Skeletal muscle satellite cell (primary cell): ENCODE results near the gene YWHAQ.
"Not testable (repeated sequence)": the region's sequence is repeated elsewhere in the genome, so short reads cannot be mapped to it uniquely, and the experiment has no call there.

Experiments used
- H3K27me3 ChIP-seq: 2 replicates; pipeline ENCODE4 v1.7.0; 2013; ENCODE audit warnings: low read length; ENCODE audit not compliant: control insufficient read depth, insufficient read depth
- H3K36me3 ChIP-seq: 2 replicates; pipeline ENCODE4 v1.7.0; 2013; ENCODE audit warnings: mild to moderate bottlenecking, control low read depth, low read length; ENCODE audit not compliant: insufficient read depth
- H3K4me1 ChIP-seq: 2 replicates; pipeline ENCODE4 v1.7.0; 2013; ENCODE audit warnings: low read length; ENCODE audit not compliant: control insufficient read depth, insufficient read depth
- H3K4me2 ChIP-seq: 2 replicates; pipeline ENCODE4 v1.7.0; 2013; ENCODE audit warnings: mild to moderate bottlenecking, low read length
- H3K4me3 ChIP-seq: 2 replicates; pipeline ENCODE4 v1.7.0; 2013; ENCODE audit warnings: low read length
- H3K9ac ChIP-seq: 2 replicates; pipeline ENCODE4 v1.7.0; 2013; ENCODE audit warnings: mild to moderate bottlenecking, low read depth, low read length, moderate library complexity
- H3K9me3 ChIP-seq: replicated peaks from 2 replicates; pipeline ENCODE4 v1.7.0; 2013; ENCODE audit warnings: mild to moderate bottlenecking, control low read depth, low read length

The YWHAQ gene

DNA sequence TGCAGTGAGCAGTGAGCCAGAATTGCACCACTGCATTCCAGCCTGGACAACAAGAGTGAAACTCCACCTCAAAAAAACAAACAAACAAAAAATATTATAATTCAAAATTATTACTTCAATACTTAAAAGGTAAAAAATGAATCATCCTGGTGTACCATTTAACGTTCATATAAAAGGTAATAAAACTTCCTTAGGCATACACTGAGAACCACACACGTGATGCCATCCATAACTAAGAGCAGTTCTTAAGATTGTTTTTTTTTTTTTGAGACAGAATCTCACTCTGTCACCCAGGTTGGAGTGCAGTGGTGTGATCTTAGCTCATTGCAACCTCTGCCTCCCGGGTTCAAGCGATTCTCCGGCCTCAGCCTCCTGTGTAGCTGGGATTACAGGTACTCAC is 29.4 kb downstream of the YWHAQ start:
- no peak overlapping the region for H3K4me3 ChIP-seq
- no peak overlapping the region for H3K9ac ChIP-seq
- H3K4me1 ChIP-seq = peaks cover 5% of the 10 kb centered on the region
- peaks cover 10% of the 10 kb centered on the region for H3K9me3 ChIP-seq
- no peak overlapping the region for H3K4me2 ChIP-seq
- peaks cover 40% of the 10 kb centered on the region for H3K36me3 ChIP-seq
- no peaks in the 10 kb centered on the region for H3K27me3 ChIP-seq

DNA sequence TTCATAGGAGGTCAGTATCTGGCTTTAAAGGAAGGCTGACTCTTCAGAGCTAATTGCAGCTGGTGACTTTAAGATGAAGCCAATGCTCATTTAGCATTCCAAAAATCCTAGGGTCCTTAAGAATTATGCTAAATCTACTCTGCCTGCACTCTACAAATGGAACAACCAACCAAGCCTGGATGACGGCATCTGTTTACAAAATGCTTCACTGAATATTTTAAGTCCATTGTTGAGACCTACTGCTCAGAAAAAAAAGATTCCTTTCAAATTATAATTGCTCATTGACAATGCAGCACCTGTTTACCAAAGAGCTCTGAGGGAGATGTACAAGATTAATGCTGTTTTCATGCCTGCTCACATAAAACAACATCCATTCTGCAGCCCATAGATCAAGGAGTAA is 31.4 kb downstream of the YWHAQ start:
- H3K4me2 ChIP-seq = no peak overlapping the region
- peaks cover 36% of the 10 kb centered on the region for H3K36me3 ChIP-seq
- no peak overlapping the region for H3K9ac ChIP-seq
- H3K27me3 ChIP-seq = no peaks in the 10 kb centered on the region
- H3K4me1 ChIP-seq = peaks cover 24% of the 10 kb centered on the region
- H3K4me3 ChIP-seq = no peak overlapping the region
- H3K9me3 ChIP-seq = peaks cover 10% of the 10 kb centered on the region

- H3K27me3 ChIP-seq = no peaks in the 10 kb centered on the region
- no peak overlapping the region for H3K9ac ChIP-seq
- peaks cover 36% of the 10 kb centered on the region for H3K4me1 ChIP-seq
- H3K4me3 ChIP-seq = no peak overlapping the region
- H3K4me2 ChIP-seq = no peak overlapping the region
- peaks cover 10% of the 10 kb centered on the region for H3K9me3 ChIP-seq
- peaks cover 37% of the 10 kb centered on the region for H3K36me3 ChIP-seq
These were observed 34.0 kb downstream of the YWHAQ start for GRCh38 chr2:9596621-9597311.

GRCh38 chr2:9595746-9596145 is 35.1 kb downstream of the YWHAQ start:
- Histone ChIP-seq H3K4me3 (no peak overlapping the region), H3K36me3 (peaks cover 45% of the 10 kb centered on the region), H3K9me3 (peaks cover 10% of the 10 kb centered on the region), H3K4me1 (peaks cover 41% of the 10 kb centered on the region), H3K4me2 (peak overlapping the region; percentile 66), H3K9ac (no peak overlapping the region), H3K27me3 (no peaks in the 10 kb centered on the region)

DNA sequence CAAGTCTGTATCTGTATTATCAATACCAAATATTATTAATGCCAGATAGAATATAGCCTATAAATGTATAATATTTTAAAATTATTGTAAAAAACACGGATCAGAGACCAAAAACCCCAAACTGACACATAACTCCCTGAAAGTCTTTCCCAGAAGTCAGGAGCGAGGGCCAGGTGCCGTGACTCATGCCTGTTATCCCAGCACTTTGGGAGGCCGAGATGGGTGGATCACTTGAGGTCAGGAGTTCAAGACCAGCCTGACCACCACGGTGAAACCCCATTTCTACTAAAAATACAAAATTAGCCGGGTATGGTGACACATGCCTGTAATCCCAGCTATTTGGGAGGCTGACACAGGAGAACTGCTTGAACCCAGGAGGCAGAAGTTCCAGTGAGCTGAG is 35.5 kb downstream of the YWHAQ start:
- not testable (repeated sequence) for H3K27me3 ChIP-seq
- Histone ChIP-seq H3K9ac (peak overlapping the region; percentile 34), H3K36me3 (peaks cover 47% of the 10 kb centered on the region), H3K9me3 (peaks cover 10% of the 10 kb centered on the region), H3K4me1 (peaks cover 42% of the 10 kb centered on the region), H3K4me2 (peak overlapping the region; percentile 66), H3K4me3 (peak overlapping the region; percentile 16)

GRCh38 chr2:9594366-9595054 is 36.3 kb downstream of the YWHAQ start:
- Histone ChIP-seq H3K4me2 (peak overlapping the region; percentile 66), H3K9ac (peak overlapping the region; percentile 51), H3K36me3 (peaks cover 47% of the 10 kb centered on the region), H3K4me3 (peak overlapping the region; percentile 16), H3K27me3 (no peaks in the 10 kb centered on the region), H3K4me1 (peaks cover 42% of the 10 kb centered on the region), H3K9me3 (peaks cover 3% of the 10 kb centered on the region)

DNA sequence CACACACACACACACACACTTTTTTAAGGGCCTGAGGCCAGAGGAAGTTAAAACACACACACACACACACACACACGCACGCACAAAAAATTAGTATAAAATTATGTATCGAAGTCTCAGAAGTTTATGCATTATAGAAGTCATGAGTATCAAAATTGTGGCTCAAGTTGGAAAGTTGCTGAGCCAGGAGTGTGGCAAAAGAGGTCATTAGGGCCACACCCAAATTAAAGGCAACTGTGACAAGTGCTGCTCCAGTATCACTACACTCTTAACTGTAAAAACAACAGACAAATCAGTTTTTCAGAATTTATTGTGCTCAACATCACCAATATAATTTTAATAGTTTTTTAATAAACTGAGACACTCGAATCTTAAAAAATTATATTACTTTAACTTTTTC is 36.9 kb downstream of the YWHAQ start:
- Histone ChIP-seq H3K36me3 (peaks cover 46% of the 10 kb centered on the region), H3K4me3 (no peak overlapping the region), H3K4me1 (peaks cover 42% of the 10 kb centered on the region), H3K4me2 (peak overlapping the region; percentile 66), H3K9ac (peak overlapping the region; percentile 51), H3K9me3 (no peaks in the 10 kb centered on the region), H3K27me3 (no peaks in the 10 kb centered on the region)

- peaks cover 44% of the 10 kb centered on the region for H3K36me3 ChIP-seq
- no peak overlapping the region for H3K4me2 ChIP-seq
- H3K4me3 ChIP-seq = no peak overlapping the region
- H3K9me3 ChIP-seq = no peaks in the 10 kb centered on the region
- peaks cover 42% of the 10 kb centered on the region for H3K4me1 ChIP-seq
- no peaks in the 10 kb centered on the region for H3K27me3 ChIP-seq
- no peak overlapping the region for H3K9ac ChIP-seq
These were observed 38.1 kb downstream of the YWHAQ start for GRCh38 chr2:9592699-9593098.

- H3K4me1 ChIP-seq = peaks cover 29% of the 10 kb centered on the region
- no peak overlapping the region for H3K4me2 ChIP-seq
- peaks cover 60% of the 10 kb centered on the region for H3K36me3 ChIP-seq
- no peaks in the 10 kb centered on the region for H3K9me3 ChIP-seq
- H3K27me3 ChIP-seq = no peaks in the 10 kb centered on the region
- no peak overlapping the region for H3K9ac ChIP-seq
- H3K4me3 ChIP-seq = no peak overlapping the region
These were observed 40.2 kb downstream of the YWHAQ start for GRCh38 chr2:9590641-9591040.

- Histone ChIP-seq H3K4me2 (no peak overlapping the region), H3K4me3 (no peak overlapping the region), H3K9me3 (no peaks in the 10 kb centered on the region), H3K36me3 (peaks cover 75% of the 10 kb centered on the region), H3K4me1 (peaks cover 6% of the 10 kb centered on the region), H3K9ac (no peak overlapping the region), H3K27me3 (no peaks in the 10 kb centered on the region)
These were observed 44.3 kb downstream of the YWHAQ start for GRCh38 chr2:9586465-9586864.

DNA sequence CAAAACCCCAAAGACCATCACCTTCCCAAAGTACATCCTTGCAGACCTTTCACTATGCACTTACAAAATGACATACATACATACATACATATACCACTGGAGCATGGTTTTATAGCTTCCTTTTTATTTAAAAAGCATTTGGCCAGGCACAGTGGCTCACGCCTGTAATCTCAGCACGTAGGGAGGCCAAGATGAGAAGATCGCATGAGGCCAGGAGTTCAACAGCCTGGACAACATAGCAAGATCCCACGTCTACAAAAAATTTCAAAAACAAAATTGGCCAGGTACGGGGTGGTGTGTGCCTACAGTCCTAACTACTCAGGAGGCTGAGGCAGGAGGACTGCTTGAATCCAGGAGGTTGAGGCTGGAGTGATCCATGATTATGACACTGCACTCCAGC is 45.3 kb downstream of the YWHAQ start:
- Histone ChIP-seq H3K27me3 (no peaks in the 10 kb centered on the region), H3K4me3 (no peak overlapping the region), H3K36me3 (peaks cover 66% of the 10 kb centered on the region), H3K4me1 (no peaks in the 10 kb centered on the region), H3K4me2 (no peak overlapping the region), H3K9me3 (no peaks in the 10 kb centered on the region), H3K9ac (no peak overlapping the region)

DNA sequence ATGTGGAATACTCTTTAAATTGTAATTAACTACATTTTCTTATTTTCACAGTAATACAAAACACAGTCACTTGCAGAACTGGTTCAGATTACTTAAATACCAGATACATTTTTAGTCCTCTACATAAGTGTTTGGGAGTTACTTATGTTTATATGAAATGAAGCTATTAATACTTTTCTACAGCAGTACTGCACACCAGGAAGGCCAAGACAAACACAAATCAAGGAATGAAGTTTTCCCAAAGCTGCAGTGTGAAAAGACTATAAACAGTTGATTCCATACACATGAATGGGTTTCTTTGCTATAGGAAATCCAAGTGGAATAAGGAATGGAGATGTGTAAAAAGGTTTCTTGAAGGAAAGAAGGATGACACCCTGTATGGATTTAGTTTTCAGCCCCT is 45.9 kb downstream of the YWHAQ start:
- H3K36me3 ChIP-seq = peaks cover 66% of the 10 kb centered on the region
- H3K27me3 ChIP-seq, H3K4me1 ChIP-seq, H3K9ac ChIP-seq, H3K4me3 ChIP-seq, H3K4me2 ChIP-seq, H3K9me3 ChIP-seq: not testable (repeated sequence)
